Erythroblast (primary cell): ENCODE results near the gene CDK11B.
"Not testable (repeated sequence)": the region's sequence is repeated elsewhere in the genome, so short reads cannot be mapped to it uniquely, and the experiment has no call there.

Experiments
- GATA1 ChIP-seq: IDR thresholded peaks from 2 replicates; pipeline ENCODE4 v1.6.1; 2011; ENCODE audit warnings: low read depth, mild to moderate bottlenecking, control low read depth, low read length, moderate library complexity
- POLR2A ChIP-seq: IDR thresholded peaks from 2 replicates; pipeline ENCODE4 v1.6.1; 2011; ENCODE audit warnings: mild to moderate bottlenecking, low read length

- not testable (repeated sequence) for TF ChIP-seq POLR2A, GATA1
Measured at GRCh38 chr1:1640081-1640480, 18.7 kb downstream of the CDK11B start.
